GM21367 (cell line): ENCODE measurements around the gene SGCE.

Source experiments
- ATAC-seq: cut with Tn5 transposase; IDR thresholded peaks from one replicate; pipeline ENCODE4 v1.9.1; 2021; ENCODE audit not compliant: unreplicated experiment

Gene SGCE

GRCh38 chr7:94660006-94660405 is 4.1 kb upstream of the SGCE start:
- ATAC-seq: no peak

DNA sequence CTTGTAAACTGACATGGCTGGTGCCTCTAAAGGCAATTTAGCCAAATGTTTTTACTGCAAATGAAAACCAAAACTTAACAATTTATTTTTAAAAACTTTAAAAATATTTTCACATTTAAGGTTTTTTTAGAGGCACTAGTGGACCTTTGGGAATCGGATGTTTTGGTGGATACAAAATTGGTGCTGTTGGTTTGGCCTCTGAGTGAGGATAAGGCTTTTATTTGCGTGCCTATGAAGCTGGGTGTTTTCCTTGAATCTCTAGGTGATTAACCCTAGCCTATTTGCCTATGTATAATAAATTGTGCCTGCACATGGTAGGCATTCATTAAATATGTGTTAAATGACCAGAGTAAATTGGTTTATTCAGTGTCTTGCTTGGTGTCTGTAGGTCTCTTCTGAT is 2.9 kb upstream of the SGCE start:
- ATAC-seq: no peak

DNA sequence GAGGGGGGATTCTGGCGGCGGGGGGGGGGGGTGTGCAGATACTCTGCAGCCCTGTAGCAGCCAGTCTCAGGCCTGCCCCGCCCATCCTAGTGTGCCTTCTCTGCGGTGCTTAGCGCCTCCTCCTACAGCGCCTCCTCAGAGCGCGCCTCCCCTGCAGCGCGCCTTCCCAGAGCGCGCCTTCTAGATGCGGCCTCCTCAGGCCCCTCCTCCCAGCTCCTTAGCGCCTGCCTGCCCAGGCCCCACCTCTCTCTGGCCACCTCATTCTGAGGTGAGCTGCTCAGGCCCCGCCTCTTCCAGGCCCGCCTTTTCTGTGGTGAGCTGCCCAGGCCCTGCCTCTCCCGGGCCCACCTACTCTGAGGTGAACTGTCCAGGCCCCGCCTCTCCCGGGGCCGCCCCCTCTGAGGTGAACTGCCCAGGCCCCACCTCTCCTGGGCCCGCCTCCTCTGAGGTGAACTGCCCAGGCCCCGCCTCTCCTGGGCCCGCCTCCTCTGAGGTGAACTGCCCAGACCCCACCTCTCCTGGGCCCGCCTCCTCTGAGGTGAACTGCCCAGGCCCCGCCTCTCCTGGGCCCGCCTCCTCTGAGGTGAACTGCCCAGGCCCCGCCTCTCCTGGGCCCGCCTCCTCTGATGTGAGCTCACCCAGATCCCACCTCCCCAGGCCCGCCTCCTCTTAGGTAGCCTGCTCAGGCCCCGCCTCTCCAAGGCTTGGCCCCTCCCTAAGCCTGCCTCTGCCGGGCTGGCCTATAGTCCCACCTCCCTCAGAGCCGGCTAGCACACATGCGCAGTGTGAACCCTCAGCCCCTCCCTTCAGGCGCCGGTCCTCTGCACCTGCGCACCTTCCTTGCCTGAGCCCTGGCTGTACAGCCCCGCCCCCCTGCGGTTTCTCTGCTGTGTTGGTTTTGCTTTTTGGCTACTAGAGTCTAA is 2.1 kb upstream of the SGCE start:
- peak; percentile 86 for ATAC-seq

DNA sequence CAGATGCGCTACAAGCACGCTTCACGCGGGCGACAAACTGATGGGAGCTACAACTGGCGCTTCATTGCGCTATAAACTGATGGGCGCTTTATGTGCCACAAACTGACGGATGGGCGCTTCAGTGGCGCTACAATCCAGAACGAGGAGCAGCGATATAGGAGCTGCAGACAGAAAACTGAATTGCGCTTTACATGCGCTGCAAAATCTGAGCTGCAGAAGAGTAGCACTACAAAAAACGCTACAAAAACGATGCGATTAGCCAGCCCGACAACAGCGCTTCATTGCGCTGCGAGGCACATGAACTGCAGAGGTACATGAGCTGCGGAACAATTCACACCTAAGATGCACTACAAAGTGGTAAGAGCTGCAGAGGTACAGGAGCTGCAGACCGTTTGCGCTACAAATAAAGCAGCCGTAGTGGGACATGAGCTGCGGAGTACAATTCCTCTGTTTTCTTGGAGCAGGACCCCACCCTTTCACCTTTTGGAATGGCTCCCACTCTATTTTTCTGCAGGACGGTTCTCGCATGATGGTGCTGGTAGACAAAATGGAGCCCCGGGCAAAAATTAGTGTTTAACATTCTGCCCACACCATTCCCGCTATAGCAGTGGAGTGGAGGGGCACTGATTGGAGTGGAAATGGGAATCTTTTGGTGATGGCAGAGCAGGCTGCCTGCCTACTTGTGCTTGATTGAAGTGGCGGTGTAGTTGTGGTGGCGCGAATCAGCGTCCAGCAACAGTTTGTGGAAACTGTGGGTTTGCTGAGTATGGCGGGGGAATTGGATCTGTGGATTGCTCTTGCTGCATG is 1.2 kb upstream of the SGCE start:
- ATAC-seq: no peak

- ATAC-seq: no peak
These were observed 658 bp upstream of the SGCE start for GRCh38 chr7:94656658-94656924.

GRCh38 chr7:94655126-94655847 is 646 bp downstream of the SGCE start:
- ATAC-seq: no peak

DNA sequence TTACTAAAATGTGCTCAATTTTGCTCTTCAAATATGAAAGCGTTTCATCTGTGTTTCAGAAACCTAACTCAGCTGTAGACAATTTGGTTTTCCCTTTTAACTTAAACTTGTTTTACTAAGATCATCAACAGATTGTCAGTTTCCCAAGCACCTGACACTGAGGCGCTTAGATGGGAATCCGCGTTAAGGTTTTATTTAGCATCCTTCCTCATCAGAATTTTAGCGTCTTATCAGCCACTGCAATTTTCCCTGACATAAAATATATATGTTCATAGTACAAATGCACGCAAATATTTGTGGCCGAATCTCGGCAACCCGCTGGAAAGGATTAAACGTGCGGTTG is 1.2 kb downstream of the SGCE start:
- no peak for ATAC-seq

- no peak for ATAC-seq
These were observed 5.5 kb downstream of the SGCE start for GRCh38 chr7:94650147-94651051.

GRCh38 chr7:94649450-94649849 is 6.5 kb downstream of the SGCE start:
- ATAC-seq: peak; percentile 68

DNA sequence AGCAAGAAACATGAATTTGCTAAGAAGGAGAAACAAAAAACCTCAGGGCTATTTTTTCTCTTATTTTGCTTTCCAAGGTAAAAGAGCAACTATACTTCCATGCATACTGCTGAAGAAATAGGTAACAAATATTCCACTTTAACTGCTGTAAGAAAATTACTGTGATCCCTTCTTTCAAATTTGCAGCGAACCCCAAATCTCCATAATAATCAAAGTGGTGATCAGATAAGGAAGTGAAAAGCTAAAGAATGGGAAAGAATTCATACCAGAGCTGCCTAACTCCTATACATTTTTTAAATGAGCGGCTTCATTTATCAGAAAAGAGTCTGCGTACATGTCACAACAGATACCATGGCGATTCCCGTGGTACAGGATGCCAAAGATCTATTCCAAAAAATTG is 7.2 kb downstream of the SGCE start:
- no peak for ATAC-seq

- ATAC-seq: no peak
These were observed 8.6 kb downstream of the SGCE start for GRCh38 chr7:94647295-94647694.

GRCh38 chr7:94643771-94644545 is 12.0 kb downstream of the SGCE start:
- ATAC-seq: no peak

DNA sequence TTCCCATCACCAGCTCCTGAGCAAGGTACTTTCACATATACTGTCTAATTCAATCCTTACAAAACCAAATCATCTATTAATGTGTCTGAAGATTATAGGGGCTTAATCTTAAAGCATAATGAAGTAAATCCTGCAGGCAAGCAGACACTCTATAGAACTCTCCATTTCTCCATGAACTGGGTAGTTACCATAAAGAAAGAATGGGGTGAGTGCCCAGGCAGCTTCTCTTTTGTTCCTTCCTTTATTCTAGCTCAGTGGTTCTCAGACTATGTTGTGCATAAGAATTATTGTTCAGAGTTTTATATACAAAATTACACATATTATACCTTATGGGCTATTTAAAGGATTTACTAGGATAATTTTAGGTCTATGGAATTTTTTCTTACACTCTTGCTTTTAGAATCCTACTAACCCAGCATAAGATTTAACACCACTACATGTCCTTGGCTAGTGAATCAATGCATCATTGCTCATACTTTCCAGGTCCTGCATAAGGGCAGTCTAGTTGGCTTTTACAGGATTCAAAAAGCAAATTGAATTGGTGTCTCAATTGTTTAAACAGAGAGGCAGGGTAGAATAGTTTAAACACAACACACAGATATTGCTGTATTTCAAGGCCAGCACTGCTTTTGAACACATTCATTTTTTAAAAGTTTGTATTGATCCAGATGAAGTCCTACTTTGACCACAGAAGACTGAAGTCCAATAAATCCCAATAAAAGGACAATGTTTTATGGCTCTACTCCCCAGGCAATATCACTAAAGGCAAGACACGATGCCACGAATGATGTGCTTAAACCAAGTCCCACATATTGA is 12.9 kb downstream of the SGCE start:
- ATAC-seq: no peak

DNA sequence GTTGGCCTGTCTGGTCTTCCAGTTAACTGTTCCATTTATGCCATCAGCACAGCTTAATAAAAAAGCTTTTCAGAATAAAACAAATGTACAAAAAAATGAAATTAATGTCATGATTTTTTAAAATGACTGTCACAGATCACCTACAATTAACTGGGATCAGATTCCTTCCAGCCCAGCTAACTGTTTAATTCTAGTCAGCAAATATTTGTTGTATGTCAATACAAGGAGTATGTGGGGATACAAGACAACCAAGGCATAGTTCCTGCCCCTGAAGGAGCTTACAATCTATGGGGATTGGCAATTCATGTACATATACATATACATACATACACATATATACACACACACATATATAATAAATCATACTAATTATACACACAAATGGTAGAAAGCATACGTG is 16.5 kb downstream of the SGCE start:
- no peak for ATAC-seq

GRCh38 chr7:94635687-94636086 is 20.2 kb downstream of the SGCE start:
- no peak for ATAC-seq

DNA sequence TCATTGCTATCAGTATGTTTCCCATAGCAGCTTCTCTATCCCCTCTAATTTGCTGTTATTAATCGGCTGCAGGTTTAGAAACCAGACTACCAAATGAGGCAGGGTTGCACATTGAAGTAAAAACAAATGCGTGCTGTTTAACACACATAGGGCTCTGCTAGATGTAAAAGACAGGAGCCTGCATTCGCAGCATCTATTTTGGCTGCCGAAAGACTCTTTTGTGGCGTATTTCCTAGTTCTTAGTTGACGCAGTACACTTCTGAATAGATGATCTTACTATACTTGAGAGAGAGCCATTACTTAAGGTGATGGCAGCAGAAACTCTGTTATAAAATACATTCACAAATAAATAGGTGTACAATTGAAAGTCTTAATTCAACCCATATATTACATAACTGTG is 21.4 kb downstream of the SGCE start:
- ATAC-seq: no peak

- ATAC-seq: no peak
These were observed 22.2 kb downstream of the SGCE start for GRCh38 chr7:94633687-94634086.

- no peak for ATAC-seq
These were observed 23.0 kb downstream of the SGCE start for GRCh38 chr7:94633014-94633341.

GRCh38 chr7:94632338-94633013 is 23.5 kb downstream of the SGCE start:
- no peak for ATAC-seq
